GM12873 (cell line): ENCODE results near the gene SEZ6.

Experiments used
- CTCF ChIP-seq: IDR thresholded peaks from 2 replicates; pipeline ENCODE4 v1.5.1; 2012; ENCODE audit warnings: low read depth, mild to moderate bottlenecking, moderate library complexity, low read length, control low read depth; ENCODE audit not compliant: insufficient read depth; ENCODE audit errors: missing control alignments

The SEZ6 gene

GRCh38 chr17:29041091-29041490 lies 35.3 kb upstream of the SEZ6 start:
- TF ChIP-seq CTCF = no peak

GRCh38 chr17:29039764-29040598 lies 34.1 kb upstream of the SEZ6 start:
- no peak for TF ChIP-seq CTCF

- TF ChIP-seq CTCF = no peak
Observed at GRCh38 chr17:29038085-29038795, 32.4 kb upstream of the SEZ6 start.

GRCh38 chr17:29037739-29038084 lies 31.9 kb upstream of the SEZ6 start:
- TF ChIP-seq CTCF = no peak

GRCh38 chr17:29036584-29036983 lies 30.8 kb upstream of the SEZ6 start:
- no peak for TF ChIP-seq CTCF

- TF ChIP-seq CTCF = no peak
Observed at GRCh38 chr17:29034510-29034909, 28.7 kb upstream of the SEZ6 start.

- no peak for TF ChIP-seq CTCF
Observed at GRCh38 chr17:29032857-29033197, 27.0 kb upstream of the SEZ6 start.
